ENCODE data around the gene SYNJ2. TPM values are rescaled to one million over a fixed set of nuclear protein-coding genes. Genes with fewer than 3 reads are reported as not detected.
"Not testable (repeated sequence)": the region's sequence is repeated elsewhere in the genome, so short reads cannot be mapped to it uniquely, and the experiment has no call there.

The SYNJ2 gene
- 10 to 100 TPM; 35.4 to 50.1 TPM for total RNA-seq
- long read RNA-seq, partial matches to known transcripts: 14 of 25 reads
- long read RNA-seq, other reads (novel, unspliced or antisense): 9 of 25 reads

DNA sequence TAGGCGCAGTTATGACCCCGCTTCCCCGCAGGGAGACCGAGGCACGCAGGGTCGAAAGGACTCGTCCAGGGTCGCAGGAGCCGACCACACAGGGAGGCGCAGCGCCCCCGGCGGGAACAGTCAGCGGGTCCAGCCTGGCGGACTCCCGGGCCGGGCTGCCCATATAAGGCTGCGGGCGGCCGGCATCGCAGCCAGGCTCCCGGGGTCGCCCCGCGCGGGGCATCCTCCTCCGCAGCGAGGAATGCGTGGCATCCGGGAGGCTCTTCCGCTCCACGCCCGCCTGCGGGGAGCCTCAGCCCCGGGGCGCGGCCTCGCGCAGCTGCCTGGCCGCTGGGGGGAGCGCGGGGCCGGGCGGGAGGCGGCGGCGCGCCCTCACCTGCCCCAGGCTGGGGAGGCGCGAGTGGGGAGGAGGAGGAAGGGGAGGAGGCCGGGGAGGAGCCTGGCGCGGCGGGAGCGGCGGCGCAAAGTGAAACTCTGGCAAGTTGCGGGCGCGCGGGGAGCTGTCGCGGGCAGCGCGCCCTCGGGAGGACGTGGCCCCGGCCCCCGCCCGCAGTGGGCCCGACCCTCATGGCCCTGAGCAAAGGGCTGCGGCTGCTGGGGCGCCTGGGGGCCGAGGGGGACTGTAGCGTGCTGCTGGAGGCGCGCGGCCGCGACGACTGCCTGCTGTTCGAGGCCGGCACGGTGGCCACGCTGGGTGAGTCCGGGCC is at the start of gene SYNJ2:
Gene SYNJ2 (plus strand): TSS at position 469 of the 707 bp plus-strand sequence. CDS start 99 bp downstream, at position 568.
- intact Hi-C loops (cut with DNase I, micrococcal nuclease): loop anchor here in 1 of 2 donors (10.0 kb wide), 1 partner anchor 93 kb away; no protein-coding TSS in a partner anchor
- DNase-seq: peak; percentile 88 to 89
- peak; percentile 88 for ATAC-seq

GRCh38 chr6:157935786-157936185 is 45.9 kb upstream of the SYNJ2 start:
- no peak for DNase-seq
- no peak for ATAC-seq
- intact Hi-C loops (cut with DNase I, micrococcal nuclease): no loop called here

DNA sequence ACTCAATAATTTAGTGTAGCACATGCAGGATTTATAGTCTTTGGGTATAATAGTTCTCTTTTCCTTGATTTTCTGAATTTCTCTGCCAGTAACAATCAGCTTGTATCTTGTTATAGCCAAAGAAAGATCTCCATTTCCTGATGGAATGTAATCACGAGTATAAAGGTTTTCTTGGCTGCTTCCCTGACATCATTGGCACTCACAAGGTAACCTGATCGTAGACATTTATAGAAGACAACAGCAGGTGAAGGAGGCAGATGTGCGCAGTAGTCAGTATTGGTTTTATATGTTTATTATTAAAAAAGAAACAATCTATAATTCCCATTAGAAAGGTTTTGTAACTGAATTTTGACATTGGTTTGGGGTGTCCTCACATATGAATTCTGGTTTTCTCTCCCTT is 44.3 kb upstream of the SYNJ2 start:
- ATAC-seq (no peak), DNase-seq (no peak)
- intact Hi-C loops (cut with DNase I, micrococcal nuclease): no loop called here

DNA sequence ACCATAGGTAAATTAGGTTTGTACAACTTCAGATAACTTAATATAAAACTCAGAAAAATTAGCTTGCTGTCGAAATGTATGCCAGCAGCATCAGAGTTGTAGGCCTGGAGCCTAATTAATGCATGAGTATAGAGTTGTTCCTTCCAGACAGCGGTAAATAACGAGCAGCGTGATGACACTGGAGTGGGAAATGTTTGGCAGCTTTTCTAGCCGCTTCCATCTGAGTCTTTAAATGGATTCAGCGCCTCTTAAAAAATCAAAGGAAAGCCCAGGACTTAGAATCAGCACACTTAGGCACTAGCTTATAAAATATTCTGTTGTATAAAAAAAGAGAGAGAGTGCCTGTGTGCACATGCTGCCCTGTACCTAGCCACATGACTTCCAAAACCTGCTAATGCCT is 43.7 kb upstream of the SYNJ2 start:
- intact Hi-C loops (cut with DNase I, micrococcal nuclease): no loop called here
- DNase-seq: no peak
- no peak for ATAC-seq

DNA sequence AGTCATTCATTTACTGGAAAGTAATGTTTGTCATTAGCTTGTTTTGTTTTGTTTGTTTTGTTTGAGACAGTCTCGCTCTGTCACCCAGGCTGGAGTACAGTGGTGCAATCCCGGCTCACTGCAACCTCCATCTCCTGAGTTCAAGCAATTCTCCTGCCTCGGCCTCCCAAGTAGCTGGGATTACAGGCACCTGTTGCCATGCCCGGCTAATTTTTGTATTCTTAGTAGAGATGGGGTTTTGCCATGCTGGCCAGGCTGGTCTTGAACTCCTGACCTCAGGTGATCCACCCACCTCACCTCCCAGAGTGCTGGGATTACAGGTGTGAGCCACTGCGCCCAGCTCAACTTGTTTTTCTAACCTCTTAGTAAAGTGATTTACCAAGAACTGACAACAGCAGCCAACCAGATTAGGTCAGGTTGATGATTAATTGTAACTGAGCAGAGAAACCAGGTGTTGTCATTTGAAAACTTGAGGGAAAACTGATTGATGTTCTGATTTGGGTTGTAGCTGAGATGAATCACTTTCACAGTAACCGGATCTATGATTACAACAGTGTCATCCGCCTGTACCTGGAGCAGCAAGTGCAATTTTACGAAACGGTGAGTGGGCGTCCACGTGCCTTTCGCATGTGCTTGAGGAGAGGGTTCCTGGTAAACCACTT is 41.2 kb upstream of the SYNJ2 start:
- peak; percentile 69 for ATAC-seq
- DNase-seq; intact Hi-C loops (cut with DNase I, micrococcal nuclease): not testable (repeated sequence)

- DNase-seq: no peak
- no peak for ATAC-seq
- intact Hi-C loops (cut with DNase I, micrococcal nuclease): no loop called here
Measured at GRCh38 chr6:157941101-157941863, 40.4 kb upstream of the SYNJ2 start.

GRCh38 chr6:157942351-157942750 is 39.3 kb upstream of the SYNJ2 start:
- intact Hi-C loops (cut with DNase I, micrococcal nuclease): no loop called here
- DNase-seq (no peak), ATAC-seq (no peak)

DNA sequence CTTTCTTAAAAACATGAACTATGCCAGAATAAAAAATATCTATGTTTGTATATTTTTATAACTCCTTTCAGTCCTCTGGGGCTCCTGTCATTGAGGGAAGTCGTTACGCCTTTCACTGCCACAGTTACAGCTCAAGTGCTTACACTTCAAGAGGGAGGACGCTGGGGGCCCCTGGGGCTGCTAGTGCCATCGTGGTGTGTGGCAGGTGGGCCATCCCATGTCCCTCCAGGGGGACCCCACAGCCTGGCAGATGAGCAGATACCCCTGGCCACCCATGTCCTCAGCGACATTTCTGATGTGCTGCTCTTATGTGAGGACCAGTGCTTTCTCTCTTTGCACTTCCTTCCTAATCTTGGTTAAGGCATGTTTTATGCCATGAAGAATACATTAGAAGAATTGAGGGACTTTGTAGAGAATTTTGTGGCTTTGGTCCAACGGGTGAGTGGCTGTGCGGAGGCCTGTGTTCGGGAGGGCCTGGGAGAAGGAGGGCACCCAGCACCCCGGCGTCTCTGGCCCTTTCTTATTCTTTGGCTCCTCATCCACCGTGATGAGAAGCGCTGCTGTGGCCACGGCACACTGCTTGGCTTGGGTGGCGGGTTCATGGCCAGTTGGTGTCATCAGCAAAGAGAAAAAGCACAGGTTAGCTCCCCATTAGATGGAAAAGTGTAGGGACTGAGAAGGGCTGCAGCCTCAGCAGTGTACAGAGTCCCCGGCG is 38.3 kb upstream of the SYNJ2 start:
- DNase-seq: no peak
- intact Hi-C loops (cut with DNase I, micrococcal nuclease): no loop called here
- no peak for ATAC-seq

DNA sequence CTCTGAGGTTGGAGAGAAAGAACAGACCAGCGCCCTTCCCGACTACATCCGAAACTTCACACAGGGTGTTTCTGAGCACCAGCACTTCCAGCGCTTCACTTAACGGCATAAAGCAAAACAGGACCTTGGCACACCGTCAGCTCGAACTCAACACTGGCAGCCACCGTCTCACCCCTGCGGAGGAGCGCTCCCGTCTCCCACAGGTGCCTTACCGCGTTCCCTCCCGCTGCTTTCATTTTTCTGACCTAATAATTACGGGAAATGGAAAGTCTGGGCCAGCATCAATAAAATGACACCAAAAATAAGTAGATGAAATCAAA is 37.7 kb upstream of the SYNJ2 start:
- ATAC-seq (no peak), DNase-seq (no peak)
- intact Hi-C loops (cut with DNase I, micrococcal nuclease): no loop called here

- intact Hi-C loops (cut with DNase I, micrococcal nuclease): no loop called here
- no peak for DNase-seq
- ATAC-seq: no peak
Measured at GRCh38 chr6:157944983-157945931, 36.4 kb upstream of the SYNJ2 start.

- no peak for ATAC-seq
- DNase-seq: no peak
- intact Hi-C loops (cut with DNase I, micrococcal nuclease): no loop called here
Measured at GRCh38 chr6:157946053-157946617, 35.5 kb upstream of the SYNJ2 start.

GRCh38 chr6:157946865-157947532 is 34.7 kb upstream of the SYNJ2 start:
- ATAC-seq (peak; percentile 42), DNase-seq (no peak)
- intact Hi-C loops (cut with DNase I, micrococcal nuclease): no loop called here

DNA sequence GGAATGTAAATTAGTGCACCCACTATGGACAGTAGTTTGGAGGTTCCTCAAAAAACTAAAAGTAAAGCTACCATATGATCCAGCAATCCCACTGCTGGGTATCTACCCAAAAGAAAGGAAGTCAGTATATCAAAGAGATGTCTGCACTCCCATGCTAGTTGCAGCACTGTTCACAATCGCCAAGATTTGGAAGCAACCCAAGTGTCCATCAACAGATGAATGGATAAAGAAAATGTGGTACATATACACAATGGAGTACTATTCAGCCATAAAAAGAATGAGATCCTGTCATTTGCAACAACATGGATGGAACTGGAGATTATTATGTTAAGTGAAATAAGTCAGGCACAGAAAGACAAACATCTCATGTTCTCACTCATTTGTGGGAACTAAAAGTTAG is 30.8 kb upstream of the SYNJ2 start:
- intact Hi-C loops (cut with DNase I, micrococcal nuclease); ATAC-seq; DNase-seq: not testable (repeated sequence)

GRCh38 chr6:157951828-157952227 is 29.8 kb upstream of the SYNJ2 start:
- DNase-seq: peak; percentile 73 to 84
- intact Hi-C loops (cut with DNase I, micrococcal nuclease): no loop called here
- ATAC-seq: peak; percentile 58

DNA sequence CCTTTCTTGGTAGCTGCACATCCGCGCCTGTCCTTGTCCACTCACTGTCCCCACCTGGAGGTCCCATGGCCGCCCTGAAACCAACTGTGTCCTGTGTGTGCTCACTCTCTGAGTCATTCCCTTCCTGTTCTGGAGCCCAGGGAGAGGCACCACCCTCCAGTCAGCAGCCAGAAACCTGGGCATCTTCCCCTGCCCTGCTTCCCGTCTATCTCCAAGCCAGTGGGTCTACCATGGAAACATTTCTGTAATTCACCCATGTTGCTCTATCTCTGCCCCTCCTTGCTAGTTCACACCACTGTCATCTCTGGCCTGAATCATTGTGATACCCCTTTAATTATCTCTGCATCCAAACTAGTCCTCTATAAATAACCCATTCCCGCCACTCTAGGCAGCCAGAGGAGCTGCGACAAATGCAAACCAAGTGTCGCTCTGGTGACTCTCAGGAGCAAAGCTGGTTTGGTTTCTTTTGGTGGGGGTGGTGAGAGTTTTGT is 28.8 kb upstream of the SYNJ2 start:
- ATAC-seq: peak; percentile 33
- DNase-seq: peak; percentile 28 to 57
- intact Hi-C loops (cut with DNase I, micrococcal nuclease): no loop called here

DNA sequence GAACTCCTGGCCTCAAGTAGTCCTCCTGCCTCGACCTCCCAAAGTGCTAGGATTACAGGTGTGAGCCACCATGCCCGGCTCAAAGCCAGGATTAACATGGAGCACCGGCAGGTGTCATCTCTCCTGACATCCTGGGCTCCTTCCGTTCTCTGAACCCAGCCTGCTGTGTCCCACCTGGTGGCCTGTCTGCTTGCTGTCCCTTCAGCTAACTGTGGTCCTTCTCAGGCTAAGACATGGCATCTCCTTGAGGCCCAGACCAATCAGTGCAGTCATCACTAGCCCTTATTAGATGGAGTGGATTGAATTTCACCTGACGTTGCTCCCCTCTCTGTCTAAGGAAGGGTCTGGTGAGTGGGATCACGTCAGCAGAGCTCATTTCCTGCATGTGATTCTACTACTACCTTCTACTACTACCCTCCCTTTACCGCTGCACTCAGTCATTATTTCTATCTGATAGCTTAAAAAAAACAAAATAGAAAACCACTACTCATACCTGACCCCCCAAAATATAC is 28.0 kb upstream of the SYNJ2 start:
- ATAC-seq: peak; percentile 14
- intact Hi-C loops (cut with DNase I, micrococcal nuclease): no loop called here
- no peak for DNase-seq
